ENCODE results near the gene PLD1. TPM values are rescaled to one million over a fixed set of nuclear protein-coding genes. Genes with fewer than 3 reads are reported as not detected.

Gene PLD1
- polyA plus RNA-seq, 3 donors = 11.1 to 13.6 (median 11.2) TPM

GRCh38 chr3:171839270-171839669, 29.0 kb upstream of the PLD1 start:
- DNase-seq (ENCODE audit: low read depth in 3 of 3, low spot score in 2 of 3) = no peak

GRCh38 chr3:171838218-171838720, 28.0 kb upstream of the PLD1 start:
- peak in 1 of 3 donors; percentile 53 for DNase-seq (ENCODE audit: low read depth in 3 of 3, low spot score in 2 of 3)

GRCh38 chr3:171837698-171838097, 27.4 kb upstream of the PLD1 start:
- no peak for DNase-seq (ENCODE audit: low read depth in 3 of 3, low spot score in 2 of 3)

- no peak for DNase-seq (ENCODE audit: low read depth in 3 of 3, low spot score in 2 of 3)
These were observed 26.6 kb upstream of the PLD1 start for GRCh38 chr3:171836855-171837254.

- DNase-seq (ENCODE audit: low read depth in 3 of 3, low spot score in 2 of 3) = no peak
These were observed 25.3 kb upstream of the PLD1 start for GRCh38 chr3:171835613-171836012.

- no peak for DNase-seq (ENCODE audit: low read depth in 3 of 3, low spot score in 2 of 3)
These were observed 24.8 kb upstream of the PLD1 start for GRCh38 chr3:171835116-171835515.

GRCh38 chr3:171834461-171834801, 24.1 kb upstream of the PLD1 start:
- no peak for DNase-seq (ENCODE audit: low read depth in 3 of 3, low spot score in 2 of 3)

- no peak for DNase-seq (ENCODE audit: low read depth in 3 of 3, low spot score in 2 of 3)
These were observed 23.6 kb upstream of the PLD1 start for GRCh38 chr3:171833789-171834460.

GRCh38 chr3:171832989-171833388, 22.7 kb upstream of the PLD1 start:
- no peak for DNase-seq (ENCODE audit: low read depth in 3 of 3, low spot score in 2 of 3)

GRCh38 chr3:171831936-171832335, 21.7 kb upstream of the PLD1 start:
- DNase-seq (ENCODE audit: low read depth in 3 of 3, low spot score in 2 of 3) = no peak

GRCh38 chr3:171830518-171830875, 20.2 kb upstream of the PLD1 start:
- no peak for DNase-seq (ENCODE audit: low read depth in 3 of 3, low spot score in 2 of 3)

- DNase-seq (ENCODE audit: low read depth in 3 of 3, low spot score in 2 of 3) = no peak
These were observed 19.7 kb upstream of the PLD1 start for GRCh38 chr3:171829841-171830517.

- no peak for DNase-seq (ENCODE audit: low read depth in 3 of 3, low spot score in 2 of 3)
These were observed 18.9 kb upstream of the PLD1 start for GRCh38 chr3:171828902-171829770.

GRCh38 chr3:171827836-171828458, 17.7 kb upstream of the PLD1 start:
- no peak for DNase-seq (ENCODE audit: low read depth in 3 of 3, low spot score in 2 of 3)

- DNase-seq (ENCODE audit: low read depth in 3 of 3, low spot score in 2 of 3) = no peak
These were observed 17.1 kb upstream of the PLD1 start for GRCh38 chr3:171827385-171827784.

GRCh38 chr3:171825222-171825828, 15.0 kb upstream of the PLD1 start:
- DNase-seq (ENCODE audit: low read depth in 3 of 3, low spot score in 2 of 3) = no peak

GRCh38 chr3:171824824-171825221, 14.5 kb upstream of the PLD1 start:
- DNase-seq (ENCODE audit: low read depth in 3 of 3, low spot score in 2 of 3) = no peak

GRCh38 chr3:171824116-171824515, 13.8 kb upstream of the PLD1 start:
- no peak for DNase-seq (ENCODE audit: low read depth in 3 of 3, low spot score in 2 of 3)

- no peak for DNase-seq (ENCODE audit: low read depth in 3 of 3, low spot score in 2 of 3)
These were observed 12.3 kb upstream of the PLD1 start for GRCh38 chr3:171822431-171823106.

- DNase-seq (ENCODE audit: low read depth in 3 of 3, low spot score in 2 of 3) = no peak
These were observed 11.6 kb upstream of the PLD1 start for GRCh38 chr3:171821778-171822358.

All from right renal cortex interstitium (tissue), 3 donors.